Stimulated activated naive CD8-positive, alpha-beta T cell treated with anti-CD3 and anti-CD28 coated beads, Interleukin-15, amount 100 ng/mL, for 72 hours (primary cell): Measurements from ENCODE around the gene TFAP2E.

Experiments
- ATAC-seq: fragments of 150-1000 bp; cut with Tn5 transposase; 2 replicates; pipeline ENCODE4 v1.10.0; 2021; ENCODE audit warnings: mild to moderate bottlenecking, moderate library complexity
- DNase-seq, 2 donors: peaks; one replicate each; pipeline ENCODE4 v3.0.0; 2021 to 2022
- H3K27ac Mint-ChIP-seq, 2 donors: one replicate each; pipeline ENCODE4 v1.8.0; 2022; ENCODE audit warnings: mild to moderate bottlenecking in 2 of 2, mixed read lengths in 2 of 2, moderate library complexity in 2 of 2
- H3K27me3 Mint-ChIP-seq: one replicate; pipeline ENCODE4 v1.8.0; 2022; ENCODE audit warnings: mixed read lengths
- H3K4me1 Mint-ChIP-seq: one replicate; pipeline ENCODE4 v1.8.0; 2022; ENCODE audit warnings: mild to moderate bottlenecking, mixed read lengths
- H3K4me3 Mint-ChIP-seq, 2 donors: one replicate each; pipeline ENCODE4 v1.8.0; 2022; ENCODE audit warnings: mild to moderate bottlenecking in 2 of 2, mixed read lengths in 2 of 2, moderate library complexity in 1 of 2
- H3K9me3 Mint-ChIP-seq, 2 donors: one replicate each; pipeline ENCODE4 v1.8.0; 2022; ENCODE audit warnings: mixed read lengths in 2 of 2

The TFAP2E gene

DNA sequence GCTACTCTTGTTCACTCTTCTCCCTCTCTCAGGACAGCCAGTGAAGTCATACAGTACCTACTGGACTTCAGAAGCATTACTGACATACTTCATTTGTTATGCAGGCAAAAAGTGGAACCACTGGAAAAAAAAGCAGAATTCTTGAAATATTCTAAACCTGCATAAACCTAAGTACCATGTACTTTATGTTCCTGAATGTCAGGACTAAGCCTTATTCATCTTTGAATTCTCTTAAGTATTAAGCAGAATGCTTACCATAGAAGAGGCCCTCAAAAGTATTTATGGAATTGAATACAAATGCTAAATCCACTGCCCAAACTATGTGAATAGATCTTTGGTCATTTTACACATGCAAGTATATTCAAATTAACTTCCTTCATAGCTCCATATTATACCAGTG, 60.4 kb downstream of the TFAP2E start:
- no peaks in the 10 kb centered on the region for H3K27me3 Mint-ChIP-seq
- peaks cover 20% of the 10 kb centered on the region for H3K4me1 Mint-ChIP-seq
- ATAC-seq, result no peak
- no peak overlapping the region for H3K4me3 Mint-ChIP-seq
- DNase-seq, result no peak
- H3K27ac Mint-ChIP-seq, result peak overlapping the region in 1 of 2 donors; percentile 8
- H3K9me3 Mint-ChIP-seq, result no peaks in the 10 kb centered on the region

DNA sequence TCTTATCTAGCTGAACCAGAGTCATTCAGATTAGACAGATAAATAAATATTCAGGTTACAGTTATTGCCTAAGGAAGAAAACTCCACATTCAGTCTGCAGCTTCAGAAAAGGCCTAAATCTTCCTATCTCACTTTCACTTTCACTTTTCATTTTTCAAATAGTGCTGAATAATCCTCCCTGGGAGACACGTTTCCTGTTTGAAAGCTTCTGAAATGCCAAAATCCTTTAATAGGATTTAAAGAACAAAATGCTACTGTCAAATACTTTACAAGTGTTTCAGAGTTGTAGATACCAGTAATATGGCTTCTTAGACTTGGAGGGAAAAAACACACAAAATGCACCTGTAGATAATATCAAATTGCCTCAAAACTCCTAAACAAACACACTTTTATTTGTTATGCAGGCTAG, 64.3 kb downstream of the TFAP2E start:
- ATAC-seq (no peak), DNase-seq (no peak)
- peak overlapping the region; percentile 80 to 93 for H3K4me3 Mint-ChIP-seq
- H3K4me1 Mint-ChIP-seq, result peaks cover 39% of the 10 kb centered on the region
- H3K27me3 Mint-ChIP-seq, result no peaks in the 10 kb centered on the region
- H3K27ac Mint-ChIP-seq, result peak overlapping the region in 1 of 2 donors; percentile 95
- no peaks in the 10 kb centered on the region for H3K9me3 Mint-ChIP-seq

DNA sequence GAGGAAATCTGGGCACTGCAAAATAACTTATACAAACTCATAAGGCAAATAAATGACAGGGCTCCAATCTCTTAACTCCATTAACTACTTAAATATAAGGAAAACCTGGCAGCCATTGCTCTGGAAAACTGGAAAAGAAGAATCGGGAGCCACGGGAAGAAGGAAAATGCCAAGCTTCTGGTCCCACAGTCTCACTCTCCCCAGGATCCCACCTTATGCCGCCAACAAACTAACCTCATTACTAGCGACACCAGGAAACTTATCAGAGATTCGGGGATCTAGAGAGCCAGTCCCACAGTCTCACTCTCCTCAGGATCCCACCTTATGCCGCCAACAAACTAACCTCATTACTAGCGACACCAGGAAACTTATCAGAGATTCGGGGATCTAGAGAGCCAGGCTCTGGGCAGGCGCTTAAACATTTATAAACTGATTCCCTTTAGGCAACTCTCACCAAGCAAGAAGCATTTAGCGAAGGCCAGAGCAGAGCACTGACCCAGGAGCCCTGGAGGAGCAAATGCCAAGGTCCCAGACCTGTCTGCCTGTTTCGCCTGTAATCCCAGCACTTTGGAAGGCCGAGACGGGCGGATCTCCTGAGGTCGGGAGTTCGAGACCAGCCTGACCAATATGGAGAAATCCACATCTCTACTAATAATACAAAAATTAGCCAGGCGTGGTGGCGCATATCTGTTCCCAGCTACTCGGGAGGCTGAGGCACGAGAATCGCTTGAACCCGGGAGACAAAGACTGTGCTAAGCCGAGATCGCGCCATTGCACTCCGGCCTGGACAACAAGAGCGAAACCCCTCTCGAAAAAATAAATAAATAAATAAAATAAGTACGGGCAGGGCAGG, 67.5 kb downstream of the TFAP2E start:
- Mint-ChIP-seq H3K27ac (peak overlapping the region; percentile 100), H3K27me3 (peaks cover 21% of the 10 kb centered on the region), H3K4me3 (peak overlapping the region; percentile 100), H3K4me1 (peaks cover 41% of the 10 kb centered on the region), H3K9me3 (no peaks in the 10 kb centered on the region)
- ATAC-seq (no peak), DNase-seq (no peak)

DNA sequence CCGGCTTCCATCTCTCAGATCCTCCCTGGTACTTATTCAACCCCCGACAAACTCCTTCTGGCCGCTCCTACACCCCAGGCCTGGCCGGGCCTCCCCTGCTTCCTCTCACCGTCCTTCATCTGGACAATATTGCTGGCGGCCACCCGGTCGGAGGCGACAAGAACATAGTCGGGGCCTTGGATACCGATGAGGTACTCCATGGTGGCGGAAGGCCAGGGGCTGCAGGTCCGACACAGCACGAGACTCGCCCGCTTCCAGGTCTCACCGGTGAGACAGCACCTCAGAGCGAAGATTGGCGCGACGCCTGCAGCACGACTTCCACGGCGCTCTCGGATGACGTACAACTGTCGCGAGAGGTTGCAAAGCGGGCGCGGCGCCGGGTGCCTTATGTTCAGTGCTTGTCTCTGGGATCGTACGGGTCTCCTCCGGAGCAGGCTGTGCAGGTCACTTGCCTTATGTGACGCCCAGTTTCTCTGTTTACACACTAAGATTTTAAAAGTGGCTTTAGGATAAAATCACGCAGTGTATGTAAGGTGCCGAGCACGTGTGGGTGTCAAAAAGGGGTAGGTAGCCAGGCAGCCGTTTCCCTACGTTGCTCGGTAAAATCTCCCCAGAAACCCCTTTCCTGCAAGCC, 68.2 kb downstream of the TFAP2E start, which contains the start of gene PSMB2:
TSS of gene PSMB2 (minus strand) at position 294 of the 634 bp plus-strand sequence. CDS start at position 200, 94 bp downstream.
- no peaks in the 10 kb centered on the region for H3K9me3 Mint-ChIP-seq
- peaks cover 29% of the 10 kb centered on the region for H3K27me3 Mint-ChIP-seq
- peak; percentile 97 for ATAC-seq
- peak; percentile 95 to 96 for DNase-seq
- peak within 1 kb of the TSS; percentile 100 for H3K27ac Mint-ChIP-seq
- H3K4me1 Mint-ChIP-seq, result peaks cover 41% of the 10 kb centered on the region
- H3K4me3 Mint-ChIP-seq, result peak within 1 kb of the TSS; percentile 100

DNA sequence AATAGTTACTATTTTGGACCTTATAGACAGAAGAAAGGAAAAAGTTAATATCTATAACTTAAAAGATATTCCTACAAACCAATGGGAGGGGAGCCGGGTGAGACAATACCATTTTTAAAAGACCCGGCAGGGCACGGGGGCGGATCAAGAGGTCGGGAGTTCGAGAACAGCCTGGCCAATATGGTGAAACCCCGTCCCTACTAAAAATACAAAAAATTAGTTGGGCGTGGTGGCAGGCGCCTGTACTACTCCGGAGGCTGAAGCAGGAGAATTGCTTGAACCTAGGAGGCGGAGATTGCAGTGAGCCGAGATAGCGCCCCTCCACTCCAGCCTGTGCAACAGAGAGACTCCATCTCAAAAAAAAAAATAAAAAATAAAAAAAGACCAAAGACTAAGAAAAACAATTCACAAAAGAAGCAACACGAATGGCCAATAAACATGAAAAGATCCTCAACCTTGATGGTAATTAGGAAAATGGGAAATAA, 69.4 kb downstream of the TFAP2E start:
- Mint-ChIP-seq H3K4me3 (peak overlapping the region; percentile 100), H3K4me1 (peaks cover 37% of the 10 kb centered on the region), H3K9me3 (no peaks in the 10 kb centered on the region), H3K27ac (peak overlapping the region in 1 of 2 donors; percentile 100), H3K27me3 (peaks cover 35% of the 10 kb centered on the region)
- ATAC-seq (no peak), DNase-seq (peak; percentile 5 to 16)

DNA sequence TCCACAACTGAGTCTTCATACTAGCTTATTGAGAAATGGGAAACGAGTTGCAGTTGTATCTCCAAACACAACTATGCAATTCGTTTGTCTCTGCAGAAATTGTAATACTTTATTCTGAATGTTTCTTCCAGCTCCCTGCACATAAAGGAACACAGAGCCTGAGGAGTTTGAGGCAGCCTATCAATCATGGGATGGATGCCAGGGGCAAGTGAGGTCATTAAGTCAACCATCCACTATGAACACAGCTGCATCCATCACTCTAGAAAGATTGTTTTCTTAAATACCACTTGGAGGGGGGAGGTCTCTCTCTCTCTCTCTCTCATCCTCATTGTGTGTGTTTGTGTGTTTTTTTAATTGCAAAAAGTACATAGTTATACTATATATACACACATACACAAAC, 71.1 kb downstream of the TFAP2E start:
- H3K27me3 Mint-ChIP-seq, result peaks cover 35% of the 10 kb centered on the region
- no peak overlapping the region for H3K27ac Mint-ChIP-seq
- H3K4me3 Mint-ChIP-seq, result no peak overlapping the region
- H3K4me1 Mint-ChIP-seq, result peaks cover 22% of the 10 kb centered on the region
- H3K9me3 Mint-ChIP-seq, result no peaks in the 10 kb centered on the region
- ATAC-seq (no peak), DNase-seq (no peak)
